Liver (tissue), 9 donors: ENCODE results near the gene CCDC88C. TPM values are rescaled to one million over a fixed set of nuclear protein-coding genes. Genes with fewer than 3 reads are reported as not detected.

Experiments
- DNase-seq: peaks from one replicate; pipeline ENCODE4 v3.0.0-alpha.2; 2017; ENCODE audit warnings: low spot score
- H3K27ac ChIP-seq, 2 donors: one replicate each; pipeline ENCODE4 v1.7.0; 2013; ENCODE audit warnings: inconsistent platforms in 2 of 2, low read length in 2 of 2, control low read depth in 1 of 2, low read depth in 1 of 2, mild to moderate bottlenecking in 1 of 2
- H3K27me3 ChIP-seq, 4 donors: one replicate each; pipeline versions ENCODE4 v1.6.1 to v1.7.0; 2013; ENCODE audit warnings: low read length in 3 of 4, inconsistent platforms in 1 of 4, mild to moderate bottlenecking in 1 of 4, moderate library complexity in 1 of 4; ENCODE audit not compliant: control insufficient read depth in 4 of 4, insufficient read depth in 4 of 4
- H3K36me3 ChIP-seq, 4 donors: one replicate each; pipeline versions ENCODE4 v1.6.1 to v1.7.0; 2013; ENCODE audit warnings: low read length in 3 of 4, mild to moderate bottlenecking in 3 of 4, low read depth in 1 of 4, moderate library complexity in 1 of 4; ENCODE audit not compliant: control insufficient read depth in 4 of 4, insufficient read depth in 3 of 4
- H3K4me1 ChIP-seq, 4 donors: one replicate each; pipeline versions ENCODE4 v1.6.1 to v1.7.0; 2013; ENCODE audit warnings: low read length in 3 of 4, mild to moderate bottlenecking in 3 of 4, moderate library complexity in 1 of 4; ENCODE audit not compliant: control insufficient read depth in 4 of 4, insufficient read depth in 4 of 4
- H3K4me3 ChIP-seq, 3 donors: one replicate each; pipeline versions ENCODE4 v1.6.1 to v1.7.0; 2013; ENCODE audit warnings: low read length in 3 of 3, control low read depth in 1 of 3, low read depth in 1 of 3, mild to moderate bottlenecking in 1 of 3
- H3K9ac ChIP-seq, 2 donors: one replicate each; pipeline ENCODE4 v1.7.0; 2013; ENCODE audit warnings: low read length in 2 of 2, mild to moderate bottlenecking in 2 of 2, moderate library complexity in 2 of 2, control low read depth in 1 of 2, low read depth in 1 of 2
- H3K9me3 ChIP-seq, 4 donors: one replicate each; pipeline versions ENCODE4 v1.6.1 to v1.7.0; 2013; ENCODE audit warnings: low read length in 3 of 4; ENCODE audit not compliant: control insufficient read depth in 4 of 4
- ATF3 ChIP-seq: IDR thresholded peaks from 2 replicates; pipeline ENCODE4 v1.6.1; 2016; ENCODE audit warnings: antibody characterized with exemption
- EGR1 ChIP-seq, 2 donors: IDR thresholded peaks; 2 replicates each; pipeline ENCODE4 v1.6.1; 2016 to 2018; ENCODE audit warnings: antibody characterized with exemption in 2 of 2, low read depth in 2 of 2
- FOXA1 ChIP-seq: IDR thresholded peaks from 2 replicates; pipeline ENCODE4 v1.6.1; 2016; ENCODE audit warnings: antibody characterized with exemption
- FOXA2 ChIP-seq: IDR thresholded peaks from 2 replicates; pipeline ENCODE4 v1.6.1; 2016; ENCODE audit warnings: antibody characterized with exemption
- GABPA ChIP-seq, 2 donors: IDR thresholded peaks in 1 of 2; conservative IDR thresholded peaks in 1 of 2; 2 replicates each; pipeline ENCODE4 v1.6.1; 2016; ENCODE audit warnings: antibody characterized with exemption in 2 of 2, mild to moderate bottlenecking in 1 of 2, moderate library complexity in 1 of 2
- HNF4A ChIP-seq, 2 donors: conservative IDR thresholded peaks; 2 replicates each; pipeline ENCODE4 v1.6.1; 2016; ENCODE audit warnings: antibody characterized with exemption in 2 of 2, mild to moderate bottlenecking in 2 of 2
- HNF4G ChIP-seq: IDR thresholded peaks from 2 replicates; pipeline ENCODE4 v1.6.1; 2016; ENCODE audit warnings: antibody characterized with exemption
- JUND ChIP-seq, 2 donors: IDR thresholded peaks; 2 replicates each; pipeline ENCODE4 v1.6.1; 2016; ENCODE audit warnings: antibody characterized with exemption in 2 of 2
- NR2F2 ChIP-seq: IDR thresholded peaks from 2 replicates; pipeline ENCODE4 v1.6.1; 2016; ENCODE audit warnings: antibody characterized with exemption
- RAD21 ChIP-seq, 2 donors: IDR thresholded peaks; 2 replicates each; pipeline ENCODE4 v1.6.1; 2016; ENCODE audit warnings: antibody characterized with exemption in 2 of 2, mild to moderate bottlenecking in 2 of 2
- REST ChIP-seq: IDR thresholded peaks from 2 replicates; pipeline ENCODE4 v1.6.1; 2016; ENCODE audit warnings: antibody characterized with exemption, mild to moderate bottlenecking
- RXRA ChIP-seq, 2 donors: IDR thresholded peaks; 2 replicates each; pipeline ENCODE4 v1.6.1; 2017 to 2018; ENCODE audit warnings: antibody characterized with exemption in 2 of 2, mild to moderate bottlenecking in 1 of 2
- SP1 ChIP-seq: IDR thresholded peaks from 2 replicates; pipeline ENCODE4 v1.6.1; 2018; ENCODE audit warnings: antibody characterized with exemption, mild to moderate bottlenecking
- TAF1 ChIP-seq: conservative IDR thresholded peaks from 2 replicates; pipeline ENCODE4 v1.6.1; 2016; ENCODE audit warnings: antibody characterized with exemption, mild to moderate bottlenecking
- YY1 ChIP-seq: IDR thresholded peaks from 2 replicates; pipeline ENCODE4 v1.6.1; 2016; ENCODE audit warnings: antibody characterized with exemption, mild to moderate bottlenecking
- WGBS: extraction: QIAGEN DNeasy Blood & Tissue Kit; methylation state at CpG from one replicate; pipeline ENCODE4 v1.1.7; 2013; 5-methylcytosine and 5-hydroxymethylcytosine counted together
- polyA plus RNA-seq, 2 donors: library from polyadenylated mRNA; stranded (reverse) in 1 of 2; unstranded in 1 of 2; fragments of 200-250 nt in 1 of 2; fragments of >200 nt in 1 of 2; fragmentation: Nextera tagmentation in 1 of 2; extraction: Ambion mirVana in 1 of 2; gene quantifications; one replicate each; pipeline versions ENCODE4 v1.2.1 to v1.2.3, GENCODE V29; 2013 to 2015
- total RNA-seq, 2 donors: library from RNA; depleted of rRNA; stranded (reverse); fragments of >200 nt; gene quantifications; one replicate each; pipeline ENCODE4 v1.2.3, GENCODE V29; 2014
- TF ChIP-seq, protein P1 (sequence below): IDR thresholded peaks from 2 replicates; pipeline ENCODE4 v1.6.1; 2016; ENCODE audit warnings: antibody characterized with exemption
- TF ChIP-seq, protein P2 (sequence below): fragments of 150-350 bp; IDR thresholded peaks from 2 replicates; pipeline ENCODE4 v1.5.1; 2017; ENCODE audit warnings: improper control_type of control experiment, low read depth, low read length; ENCODE audit not compliant: missing input control
- TF ChIP-seq, protein P3 (sequence below): IDR thresholded peaks from 2 replicates; pipeline ENCODE4 v1.6.1; 2016; ENCODE audit warnings: antibody characterized with exemption
- donor health status: healthy.
- donor health status: healthy.
- donor health status: healthy.
- donor health status: healthy.
- donor health status: healthy.

CCDC88C gene
- total and polyA plus RNA-seq, 4 donors = 1.3 to 10.8 (median 4.0) TPM

DNA sequence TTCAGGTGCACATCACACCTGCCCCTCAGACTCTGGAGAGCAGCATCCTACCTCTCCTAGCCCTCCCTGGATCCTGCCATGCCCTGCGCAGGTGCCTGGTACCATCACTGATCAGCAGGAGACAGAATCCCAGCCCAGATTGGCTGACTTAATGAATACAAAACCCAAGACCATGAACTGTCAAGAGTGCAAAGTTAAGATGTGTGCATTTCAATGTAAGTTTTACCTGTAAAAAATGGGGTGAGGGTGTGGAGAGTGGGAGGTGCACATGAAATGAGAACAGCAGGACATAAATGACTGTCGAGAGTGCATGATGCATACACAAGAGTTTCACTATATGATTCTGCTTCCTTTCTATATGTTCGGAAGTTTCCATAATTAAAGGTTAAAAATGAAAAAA is 115.2 kb downstream of the CCDC88C start:
- Histone ChIP-seq H3K4me1 (no peaks in the 10 kb centered on the region), H3K9ac (no peak overlapping the region), H3K27me3 (no peaks in the 10 kb centered on the region), H3K9me3 (no peaks in the 10 kb centered on the region), H3K4me3 (no peak overlapping the region), H3K27ac (no peak overlapping the region), H3K36me3 (peaks cover 0 to 63% (median 17%) of the 10 kb centered on the region in 4 donors)
- DNase-seq = no peak
- no peak for TF ChIP-seq EGR1 (IDR thresholded peaks at IDR 0.05; ENCODE audit: low read depth in 2 of 2)
- no peak for TF ChIP-seq JUND (IDR thresholded peaks at IDR 0.05)
- TF ChIP-seq, protein P1, sequence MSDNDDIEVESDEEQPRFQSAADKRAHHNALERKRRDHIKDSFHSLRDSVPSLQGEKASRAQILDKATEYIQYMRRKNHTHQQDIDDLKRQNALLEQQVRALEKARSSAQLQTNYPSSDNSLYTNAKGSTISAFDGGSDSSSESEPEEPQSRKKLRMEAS = no peak
- WGBS = 91% methylated on average over 3 of the region's 3 CpGs

DNA sequence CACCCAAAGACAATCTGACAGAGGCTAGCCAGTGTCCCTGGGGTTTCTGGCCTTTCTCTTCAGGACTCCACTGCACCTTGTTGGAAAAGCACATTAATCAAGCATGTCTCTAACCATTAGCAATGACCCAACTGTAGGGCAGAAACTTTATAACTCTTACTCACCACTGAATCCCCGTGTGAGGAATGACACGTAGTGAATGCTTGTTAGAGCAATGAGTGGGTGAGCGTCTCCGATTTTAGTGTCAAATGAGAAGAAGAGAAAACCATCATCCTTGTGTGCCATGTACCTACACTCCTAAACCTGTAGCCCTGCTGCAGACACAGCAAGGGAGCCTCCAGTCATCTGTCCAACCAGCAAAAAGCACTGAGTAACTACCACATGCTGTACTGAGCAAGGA is 116.7 kb downstream of the CCDC88C start:
- no peak for DNase-seq
- Histone ChIP-seq H3K27me3 (no peaks in the 10 kb centered on the region), H3K9ac (no peak overlapping the region), H3K36me3 (peaks cover 0 to 61% (median 23%) of the 10 kb centered on the region in 4 donors), H3K9me3 (no peaks in the 10 kb centered on the region), H3K27ac (no peak overlapping the region), H3K4me1 (no peaks in the 10 kb centered on the region), H3K4me3 (no peak overlapping the region)
- 92% methylated on average over 4 of the region's 4 CpGs for WGBS
- TF ChIP-seq HNF4G (no peak), TAF1 (no peak), ATF3 (no peak), EGR1 (IDR thresholded peaks at IDR 0.05; ENCODE audit: low read depth in 2 of 2) (no peak), YY1 (no peak), RAD21 (IDR thresholded peaks at IDR 0.05) (no peak), JUND (IDR thresholded peaks at IDR 0.05) (no peak), FOXA2 (no peak), HNF4A (conservative IDR thresholded peaks at IDR 0.05) (no peak), SP1 (no peak), FOXA1 (no peak), RXRA (IDR thresholded peaks at IDR 0.05) (no peak), NR2F2 (no peak), GABPA (IDR thresholded peaks at IDR 0.05 in 1 of 2, conservative IDR thresholded peaks at IDR 0.05 in 1 of 2) (no peak), REST (no peak)
- TF ChIP-seq, protein P2, sequence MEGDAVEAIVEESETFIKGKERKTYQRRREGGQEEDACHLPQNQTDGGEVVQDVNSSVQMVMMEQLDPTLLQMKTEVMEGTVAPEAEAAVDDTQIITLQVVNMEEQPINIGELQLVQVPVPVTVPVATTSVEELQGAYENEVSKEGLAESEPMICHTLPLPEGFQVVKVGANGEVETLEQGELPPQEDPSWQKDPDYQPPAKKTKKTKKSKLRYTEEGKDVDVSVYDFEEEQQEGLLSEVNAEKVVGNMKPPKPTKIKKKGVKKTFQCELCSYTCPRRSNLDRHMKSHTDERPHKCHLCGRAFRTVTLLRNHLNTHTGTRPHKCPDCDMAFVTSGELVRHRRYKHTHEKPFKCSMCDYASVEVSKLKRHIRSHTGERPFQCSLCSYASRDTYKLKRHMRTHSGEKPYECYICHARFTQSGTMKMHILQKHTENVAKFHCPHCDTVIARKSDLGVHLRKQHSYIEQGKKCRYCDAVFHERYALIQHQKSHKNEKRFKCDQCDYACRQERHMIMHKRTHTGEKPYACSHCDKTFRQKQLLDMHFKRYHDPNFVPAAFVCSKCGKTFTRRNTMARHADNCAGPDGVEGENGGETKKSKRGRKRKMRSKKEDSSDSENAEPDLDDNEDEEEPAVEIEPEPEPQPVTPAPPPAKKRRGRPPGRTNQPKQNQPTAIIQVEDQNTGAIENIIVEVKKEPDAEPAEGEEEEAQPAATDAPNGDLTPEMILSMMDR = no peak
- TF ChIP-seq, protein P1 = no peak
- TF ChIP-seq, protein P3, sequence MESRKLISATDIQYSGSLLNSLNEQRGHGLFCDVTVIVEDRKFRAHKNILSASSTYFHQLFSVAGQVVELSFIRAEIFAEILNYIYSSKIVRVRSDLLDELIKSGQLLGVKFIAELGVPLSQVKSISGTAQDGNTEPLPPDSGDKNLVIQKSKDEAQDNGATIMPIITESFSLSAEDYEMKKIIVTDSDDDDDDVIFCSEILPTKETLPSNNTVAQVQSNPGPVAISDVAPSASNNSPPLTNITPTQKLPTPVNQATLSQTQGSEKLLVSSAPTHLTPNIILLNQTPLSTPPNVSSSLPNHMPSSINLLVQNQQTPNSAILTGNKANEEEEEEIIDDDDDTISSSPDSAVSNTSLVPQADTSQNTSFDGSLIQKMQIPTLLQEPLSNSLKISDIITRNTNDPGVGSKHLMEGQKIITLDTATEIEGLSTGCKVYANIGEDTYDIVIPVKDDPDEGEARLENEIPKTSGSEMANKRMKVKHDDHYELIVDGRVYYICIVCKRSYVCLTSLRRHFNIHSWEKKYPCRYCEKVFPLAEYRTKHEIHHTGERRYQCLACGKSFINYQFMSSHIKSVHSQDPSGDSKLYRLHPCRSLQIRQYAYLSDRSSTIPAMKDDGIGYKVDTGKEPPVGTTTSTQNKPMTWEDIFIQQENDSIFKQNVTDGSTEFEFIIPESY = no peak
